H1 (cell line): Measurements from ENCODE around the gene NAA25. TPM values are rescaled to one million over a fixed set of nuclear protein-coding genes. Genes with fewer than 3 reads are reported as not detected.

Experiments
- CTBP2 ChIP-seq: IDR thresholded peaks from 2 replicates; pipeline ENCODE4 v1.7.0; 2011; ENCODE audit warnings: borderline replicate concordance, mild to moderate bottlenecking, moderate library complexity, mixed read lengths, low read length; ENCODE audit not compliant: insufficient read depth, insufficient read length
- KDM5A ChIP-seq: fragments of 200-600 bp; IDR thresholded peaks from 2 replicates; pipeline ENCODE4 v1.7.1; 2012; ENCODE audit warnings: mild to moderate bottlenecking, low read length, inconsistent platforms, mixed read lengths
- POLR2AphosphoS5 ChIP-seq: IDR thresholded peaks from 2 replicates; pipeline ENCODE4 v1.6.1; 2011; ENCODE audit warnings: low read depth, low read length
- SAP30 ChIP-seq: fragments of 300-600 bp; sonication (generic); IDR thresholded peaks from 2 replicates; pipeline ENCODE4 v1.7.1; 2012; ENCODE audit warnings: low read length, moderate library complexity, mild to moderate bottlenecking, inconsistent platforms; ENCODE audit not compliant: insufficient read depth, insufficient replicate concordance
- polyA plus RNA-seq, 7 experiments: library from polyadenylated mRNA; depleted of rRNA in 3 of 7; stranded (reverse) in 5 of 7; unstranded in 2 of 7; fragments of >200 nt in 5 of 7; fragments of 200-250 nt in 2 of 7; gene quantifications; 1 replicate in 5 of 7; 2 replicates in 1 of 7; 4 replicates in 1 of 7; pipeline versions ENCODE4 v1.2.1 to v1.2.3, GENCODE V29; 2011 to 2013; ENCODE audit warnings: missing spikeins in 2 of 7, mixed read lengths in 2 of 7
- total RNA-seq: library from RNA; stranded (reverse); fragmentation: NEBNext Ultra II Directional; extraction: Animal tissue kit (Norgen Biotek cat#: 25700); gene quantifications from 2 replicates; pipeline ENCODE4 v1.2.1, GENCODE V29; 2021

Gene NAA25
- total and polyA plus RNA-seq, 2 of the 8 experiments (the other 6 are each of a cell fraction or from before 2014, with no cell fraction given): 10.8 to 60.3 TPM

DNA sequence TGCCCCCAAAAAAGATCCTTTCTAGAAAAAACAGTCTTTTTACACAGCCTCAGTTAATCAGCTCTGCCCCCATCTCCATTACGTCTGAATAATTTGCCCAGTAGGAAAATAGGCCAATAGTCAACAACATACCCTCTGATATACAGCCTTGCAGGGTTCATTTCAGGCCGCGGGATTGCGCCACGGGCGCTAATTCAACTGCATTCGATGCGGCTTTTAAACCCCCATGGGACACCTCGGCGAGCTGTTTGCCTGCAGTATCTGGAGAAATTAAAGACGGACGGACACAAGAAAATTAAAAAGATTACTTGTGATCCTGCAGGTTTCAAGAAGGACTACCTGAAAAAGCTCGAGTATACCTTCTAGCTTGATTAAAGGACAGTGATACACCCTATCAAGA lies 59.2 kb downstream of the NAA25 start (continued):
- TF ChIP-seq KDM5A (no peak), CTBP2 (no peak), POLR2AphosphoS5 (no peak), SAP30 (no peak)
- TF ChIP-seq, all 59 proteins: peak for 0
